Activated CD8-positive, alpha-beta T cell treated with anti-CD3 and anti-CD28 coated beads for 36 hours (primary cell): ENCODE data around the gene TST. TPM values are rescaled to one million over a fixed set of nuclear protein-coding genes. Genes with fewer than 3 reads are reported as not detected.
A peak's percentile ranks its signal among the peaks of the same experiment; 100 is the strongest.

Experiments used
- ATAC-seq: fragments of 200-7000 bp; cut with Tn5 transposase; one replicate; pipeline ENCODE4 v1.10.0; 2021; ENCODE audit warnings: mild to moderate bottlenecking, moderate library complexity
- CTCF ChIA-PET: fragments of 350-600 bp; sonication (Branson Sonifier 250); formaldehyde crosslinking; loops from one replicate; lab custom pipeline; 2021; ENCODE audit warnings: antibody characterized with exemption; lab: Charles Lee
- POLR2A ChIA-PET: fragments of 350-600 bp; sonication (Branson Sonifier 250); formaldehyde crosslinking; loops from one replicate; lab custom pipeline; 2021; ENCODE audit warnings: antibody characterized with exemption; lab: Charles Lee
- DNase-seq: peaks from one replicate; pipeline ENCODE4 v3.0.0-alpha.2; 2020
- H3K27ac Mint-ChIP-seq: one replicate; pipeline ENCODE4 v1.8.0; 2021; ENCODE audit warnings: mild to moderate bottlenecking, mixed read lengths
- H3K27me3 Mint-ChIP-seq: one replicate; pipeline ENCODE4 v1.8.0; 2021; ENCODE audit warnings: mixed read lengths
- H3K36me3 Mint-ChIP-seq: one replicate; pipeline ENCODE4 v1.8.0; 2021; ENCODE audit warnings: low read depth, mixed read lengths
- H3K4me1 Mint-ChIP-seq: one replicate; pipeline ENCODE4 v1.8.0; 2021; ENCODE audit warnings: low read depth, mixed read lengths
- H3K4me3 Mint-ChIP-seq: one replicate; pipeline ENCODE4 v1.8.0; 2021; ENCODE audit warnings: mild to moderate bottlenecking, moderate library complexity, mixed read lengths
- H3K9me3 Mint-ChIP-seq: one replicate; pipeline ENCODE4 v1.8.0; 2021; ENCODE audit warnings: mixed read lengths
- CTCF ChIP-seq: fragments of 200-600 bp; IDR thresholded peaks from one replicate; pipeline ENCODE4 v1.8.0; 2022; ENCODE audit warnings: antibody characterized with exemption, mild to moderate bottlenecking
- intact Hi-C: fragments of 100-400 bp; cut with micrococcal nuclease; formaldehyde crosslinking; loops from one replicate; pipeline ENCODE4 v1.10.0; 2022
- total RNA-seq, 2 experiments: library from RNA; stranded (reverse); gene quantifications; one replicate each; pipeline ENCODE4 v1.2.3, GENCODE V29; 2021

TST gene
- total RNA-seq, 2 experiments from 2014 or later = 1.2 to 1.8 TPM

DNA sequence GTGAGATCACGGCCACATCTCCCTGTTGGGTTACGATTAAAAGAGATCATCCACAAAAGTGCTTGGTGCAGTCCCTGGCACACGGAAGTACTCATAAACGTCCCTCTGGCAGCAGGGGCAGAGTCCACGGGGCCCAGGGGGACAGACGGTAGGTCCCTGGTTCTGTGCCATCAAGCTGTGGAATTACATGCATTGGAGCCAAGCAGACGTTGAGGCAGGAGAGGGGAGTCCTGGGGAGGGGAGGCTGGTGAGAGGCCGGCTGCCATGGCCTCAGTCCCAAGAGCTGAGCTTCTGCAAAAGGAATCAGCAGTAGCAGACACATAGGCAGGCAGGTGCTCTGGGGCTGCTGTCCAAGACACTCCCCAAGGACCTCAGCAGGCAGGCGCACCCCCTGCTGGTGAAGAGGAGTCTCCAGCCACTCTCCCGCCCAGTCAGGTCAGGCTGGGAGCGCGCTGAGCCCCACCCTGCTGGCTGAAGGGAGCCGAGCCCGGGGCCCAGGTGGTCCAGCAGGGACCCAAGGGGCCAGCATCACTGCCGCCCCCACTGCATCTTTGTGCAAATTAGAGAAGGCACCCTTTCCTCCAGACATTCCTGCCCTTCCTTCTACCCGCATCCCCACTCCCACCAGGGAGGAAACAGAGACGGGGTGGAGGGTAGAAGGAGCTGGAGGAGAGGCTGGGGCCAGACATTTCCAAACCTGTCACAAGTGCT, 24.7 kb upstream of the TST start:
- H3K9me3 Mint-ChIP-seq = no peaks in the 10 kb centered on the region
- H3K27ac Mint-ChIP-seq = no peak overlapping the region
- intact Hi-C loops = no loop called here
- H3K36me3 Mint-ChIP-seq = no peaks in the 10 kb centered on the region
- peak; percentile 74 for DNase-seq
- ATAC-seq = peak; percentile 90
- peak; percentile 75 for TF ChIP-seq CTCF
- CTCF ChIA-PET = interaction anchor here (0.6 to 3.4 kb wide), 28 partner anchors 9 to 497 kb away, joined by 3 to 19 read pairs (median 4); partner anchors contain the start of gene TST
- POLR2A ChIA-PET = interaction anchor here (1.0 to 2.0 kb wide), 3 partner anchors 14 to 88 kb away, joined by 3 to 9 read pairs (median 3); no protein-coding TSS in a partner anchor
- peaks cover 1% of the 10 kb centered on the region for H3K27me3 Mint-ChIP-seq
- peaks cover 21% of the 10 kb centered on the region for H3K4me1 Mint-ChIP-seq
- H3K4me3 Mint-ChIP-seq = no peak overlapping the region

DNA sequence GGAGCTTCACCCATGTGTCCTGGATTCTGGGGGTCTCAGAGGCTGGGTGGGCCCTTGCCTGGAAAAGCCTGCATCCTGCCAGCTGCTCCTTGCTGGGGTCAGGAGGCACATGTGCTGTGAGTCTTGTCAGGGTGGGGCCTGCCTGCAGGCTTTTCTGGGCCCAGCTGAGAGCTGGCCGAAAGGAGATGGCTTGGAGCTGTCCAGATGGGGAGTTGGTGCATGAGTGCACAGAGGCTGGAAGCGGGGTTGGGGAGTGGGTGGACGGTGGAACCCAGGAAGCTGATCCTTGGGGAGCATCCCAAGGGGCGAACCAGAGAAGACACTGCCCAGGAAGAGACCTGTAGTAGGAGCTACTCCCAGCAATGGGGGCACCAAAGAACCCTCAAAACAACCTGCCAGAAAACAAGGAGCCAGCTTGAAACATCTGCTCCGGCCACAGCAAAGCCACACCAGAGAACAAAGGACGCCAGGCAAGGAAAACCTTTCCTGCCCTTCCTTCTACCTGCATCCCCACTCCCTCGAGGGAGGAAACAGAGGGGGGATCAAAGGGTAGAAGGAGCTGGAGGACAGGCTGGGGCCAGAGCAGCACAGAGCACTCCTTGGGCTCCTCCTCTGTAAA, 24.1 kb upstream of the TST start:
- H3K4me3 Mint-ChIP-seq = no peak overlapping the region
- H3K27me3 Mint-ChIP-seq = peaks cover 1% of the 10 kb centered on the region
- TF ChIP-seq CTCF = no peak
- no peaks in the 10 kb centered on the region for H3K36me3 Mint-ChIP-seq
- POLR2A ChIA-PET = interaction anchor here (1.2 to 2.0 kb wide), 2 partner anchors 13 to 50 kb away, joined by 3 to 9 read pairs; no protein-coding TSS in a partner anchor
- peaks cover 21% of the 10 kb centered on the region for H3K4me1 Mint-ChIP-seq
- no peak overlapping the region for H3K27ac Mint-ChIP-seq
- CTCF ChIA-PET = interaction anchor here (0.7 to 3.4 kb wide), 22 partner anchors 8 to 496 kb away, joined by 3 to 19 read pairs (median 4); partner anchors contain the start of gene TST
- no peaks in the 10 kb centered on the region for H3K9me3 Mint-ChIP-seq
- ATAC-seq (no peak), DNase-seq (no peak)
- intact Hi-C loops = no loop called here

DNA sequence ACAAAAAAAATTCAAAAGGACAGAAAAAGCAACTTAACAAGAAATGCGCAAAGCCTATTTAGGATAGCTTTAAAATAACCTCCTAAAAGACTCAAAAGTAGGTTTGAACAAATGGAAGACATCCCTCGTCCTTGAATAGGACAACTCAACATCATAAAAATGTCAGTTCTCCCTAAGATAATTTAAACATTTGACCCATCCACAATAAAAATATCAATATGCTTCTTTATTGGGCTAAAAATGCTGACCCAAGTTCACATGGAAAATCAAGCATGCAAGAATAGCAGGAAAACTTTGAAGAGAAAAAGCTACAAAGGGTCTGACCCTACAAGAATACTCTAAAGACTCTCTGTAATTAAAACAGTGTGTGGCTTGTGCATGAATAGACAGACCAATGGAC, 20.2 kb upstream of the TST start:
- Mint-ChIP-seq H3K27me3 (peaks cover 5% of the 10 kb centered on the region), H3K9me3 (no peaks in the 10 kb centered on the region), H3K4me1 (peaks cover 8% of the 10 kb centered on the region), H3K36me3 (no peaks in the 10 kb centered on the region), H3K4me3 (no peak overlapping the region), H3K27ac (no peak overlapping the region)
- intact Hi-C loops = no loop called here
- no peak for TF ChIP-seq CTCF
- ATAC-seq (no peak), DNase-seq (no peak)
- ChIA-PET CTCF (interaction anchor here (1.2 to 2.1 kb wide), 2 partner anchors 52 to 183 kb away, joined by 3 to 7 read pairs; no protein-coding TSS in a partner anchor), POLR2A (interaction anchor here (1.1 kb wide), 2 partner anchors 10 to 19 kb away, joined by 3 read pairs; no protein-coding TSS in a partner anchor)

DNA sequence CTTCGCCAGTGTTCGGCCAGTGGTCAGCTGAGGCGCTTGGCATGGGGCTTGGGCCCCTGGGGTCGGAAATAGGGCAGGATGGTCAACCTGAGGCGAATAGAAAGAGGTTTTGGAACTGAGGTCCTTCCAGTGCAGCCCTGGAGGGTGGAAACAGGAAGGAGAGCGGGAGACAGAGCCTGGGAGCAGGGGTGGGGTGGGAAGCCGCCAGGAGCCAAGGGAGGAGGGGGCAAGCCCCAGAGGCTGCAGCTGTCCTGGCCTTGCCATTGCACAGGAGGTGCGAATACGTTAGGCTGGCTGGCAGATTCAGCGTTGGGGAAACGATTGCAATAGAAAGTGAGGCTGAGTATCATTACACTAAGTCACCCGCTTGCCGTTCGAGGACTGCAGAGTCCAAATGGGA, 18.4 kb upstream of the TST start:
- peaks cover 5% of the 10 kb centered on the region for H3K27me3 Mint-ChIP-seq
- H3K27ac Mint-ChIP-seq = no peak overlapping the region
- no peaks in the 10 kb centered on the region for H3K9me3 Mint-ChIP-seq
- ChIA-PET POLR2A (interaction anchor here (1.1 kb wide), 1 partner anchor 13 kb away, joined by 3 read pairs; the partner anchor contains the start of gene KCTD17), CTCF (interaction anchor here (0.8 to 0.9 kb wide), 3 partner anchors 8 to 162 kb away, joined by 3 read pairs; no protein-coding TSS in a partner anchor)
- H3K4me3 Mint-ChIP-seq = no peak overlapping the region
- no peak for TF ChIP-seq CTCF
- ATAC-seq (no peak), DNase-seq (no peak)
- H3K4me1 Mint-ChIP-seq = peaks cover 8% of the 10 kb centered on the region
- H3K36me3 Mint-ChIP-seq = no peaks in the 10 kb centered on the region
- intact Hi-C loops = no loop called here
